GM19240 (cell line): ENCODE measurements around the gene AOC2.

ENCODE experiments used
- DNase-seq: peaks from one replicate; pipeline ENCODE4 v3.0.0; 2011; ENCODE audit warnings: low spot score; ENCODE audit not compliant: insufficient read length

AOC2 gene

GRCh38 chr17:42844271-42844670 lies at the start of gene AOC2:
AOC2 (plus strand) TSS chr17:42844580; CDS start chr17:42844627, 47 bp downstream.
- no peak for DNase-seq

- no peak for DNase-seq
Observed at GRCh38 chr17:42795061-42795460, 49.3 kb upstream of the AOC2 start.

GRCh38 chr17:42795465-42795864 lies 48.9 kb upstream of the AOC2 start:
- no peak for DNase-seq

- DNase-seq, result no peak
Observed at GRCh38 chr17:42796066-42796758, 48.2 kb upstream of the AOC2 start.

- DNase-seq, result no peak
Observed at GRCh38 chr17:42797067-42798007, 47.0 kb upstream of the AOC2 start.

- no peak for DNase-seq
Observed at GRCh38 chr17:42798011-42798382, 46.4 kb upstream of the AOC2 start.

GRCh38 chr17:42798383-42799380 lies 45.7 kb upstream of the AOC2 start, which contains the start of the genes CNTD1 and COA3:
CNTD1 (plus strand) TSS chr17:42798861; CDS start chr17:42799068, 207 bp downstream.
COA3 (minus strand) TSS chr17:42798704; CDS start chr17:42798681, 23 bp downstream.
- DNase-seq, result peak; percentile 92

- no peak for DNase-seq
Observed at GRCh38 chr17:42803074-42803883, 41.1 kb upstream of the AOC2 start.

- no peak for DNase-seq
Observed at GRCh38 chr17:42804918-42805367, 39.4 kb upstream of the AOC2 start.

- DNase-seq, result no peak
Observed at GRCh38 chr17:42806249-42806648, 38.1 kb upstream of the AOC2 start.

- DNase-seq, result no peak
Observed at GRCh38 chr17:42809250-42809649, 35.1 kb upstream of the AOC2 start.

GRCh38 chr17:42814633-42815399 lies 29.6 kb upstream of the AOC2 start:
- DNase-seq, result no peak

- no peak for DNase-seq
Observed at GRCh38 chr17:42817866-42818265, 26.5 kb upstream of the AOC2 start.

GRCh38 chr17:42818379-42818778 lies 26.0 kb upstream of the AOC2 start:
- DNase-seq, result no peak

- peak; percentile 45 for DNase-seq
Observed at GRCh38 chr17:42819939-42820535, 24.3 kb upstream of the AOC2 start.

- DNase-seq, result no peak
Observed at GRCh38 chr17:42821176-42821575, 23.2 kb upstream of the AOC2 start.

GRCh38 chr17:42827472-42827871 lies 16.9 kb upstream of the AOC2 start:
- no peak for DNase-seq

- DNase-seq, result no peak
Observed at GRCh38 chr17:42830971-42831370, 13.4 kb upstream of the AOC2 start.
